Stimulated activated CD8-positive, alpha-beta memory T cell treated with anti-CD3 and anti-CD28 coated beads, Interleukin-7, amount 100 ng/mL, for 48 hours (primary cell): ENCODE data around the gene SDF4.

Experiments used
- DNase-seq, 2 donors: peaks; one replicate each; pipeline ENCODE4 v3.0.0-alpha.2; 2020; ENCODE audit warnings: low read depth in 1 of 2; ENCODE audit errors: extremely low read depth in 1 of 2

SDF4 gene

DNA sequence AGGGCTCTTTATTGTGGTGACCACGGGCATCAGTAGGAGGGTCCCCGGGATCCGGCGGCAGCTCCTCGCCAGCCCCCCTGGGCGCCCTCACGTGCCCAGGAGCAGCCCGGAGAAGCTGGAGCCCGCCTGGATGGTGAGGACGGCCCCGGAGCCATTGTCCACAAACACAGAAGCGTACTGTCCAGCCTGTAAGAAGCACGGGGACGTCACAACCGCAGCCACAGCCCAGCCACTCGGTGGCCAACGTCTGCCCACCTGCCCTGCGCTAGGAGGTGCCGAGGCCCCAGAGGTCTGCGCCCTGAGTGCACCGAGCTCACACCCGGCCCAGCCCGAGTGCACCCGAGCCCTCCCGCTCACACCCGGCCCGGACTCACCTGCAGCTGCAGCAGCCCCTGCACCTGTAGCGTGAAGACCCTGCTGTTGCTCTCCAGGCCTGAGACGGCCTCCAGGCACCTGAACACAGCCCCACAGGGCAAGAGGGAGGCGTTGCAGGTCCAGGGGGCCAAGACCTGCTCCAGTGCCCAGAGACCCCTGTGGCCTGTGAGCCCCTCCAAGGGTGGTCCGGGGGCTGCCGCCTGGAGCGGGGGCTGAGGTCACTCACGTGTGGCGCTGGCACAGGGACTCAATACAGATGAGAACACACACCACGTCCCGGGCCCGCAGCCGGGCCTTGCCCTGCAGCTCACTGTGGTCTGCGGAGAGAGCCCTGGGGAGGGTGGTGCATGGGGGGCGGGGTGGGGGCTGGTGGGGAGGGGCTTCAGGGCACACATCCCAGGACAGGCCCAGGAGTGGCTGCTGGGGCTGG lies 10.9 kb upstream of the SDF4 start:
- no peak for DNase-seq

- DNase-seq: no peak
Measured at GRCh38 chr1:1241588-1242219, 9.9 kb upstream of the SDF4 start.

- DNase-seq: no peak
Measured at GRCh38 chr1:1240822-1241587, 9.2 kb upstream of the SDF4 start.

DNA sequence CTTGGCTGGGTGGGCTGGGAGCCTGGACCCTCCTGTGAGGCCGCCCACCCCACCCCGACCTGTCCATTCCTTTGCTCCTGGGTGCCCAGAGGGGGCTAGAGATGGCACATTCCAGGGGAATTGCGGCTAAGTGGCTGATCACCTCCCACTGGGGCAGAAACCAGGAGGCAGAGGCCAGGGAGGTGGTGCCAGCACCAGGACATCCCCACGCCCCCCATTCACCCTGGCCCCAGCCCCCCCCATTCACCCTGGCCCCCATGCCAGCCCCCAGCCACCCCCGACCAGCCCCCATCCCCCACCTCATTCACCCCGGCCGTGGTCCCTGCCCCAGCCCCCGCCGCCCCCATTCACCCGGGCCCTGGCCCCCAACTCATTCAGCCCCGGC lies 8.5 kb upstream of the SDF4 start:
- DNase-seq: no peak

DNA sequence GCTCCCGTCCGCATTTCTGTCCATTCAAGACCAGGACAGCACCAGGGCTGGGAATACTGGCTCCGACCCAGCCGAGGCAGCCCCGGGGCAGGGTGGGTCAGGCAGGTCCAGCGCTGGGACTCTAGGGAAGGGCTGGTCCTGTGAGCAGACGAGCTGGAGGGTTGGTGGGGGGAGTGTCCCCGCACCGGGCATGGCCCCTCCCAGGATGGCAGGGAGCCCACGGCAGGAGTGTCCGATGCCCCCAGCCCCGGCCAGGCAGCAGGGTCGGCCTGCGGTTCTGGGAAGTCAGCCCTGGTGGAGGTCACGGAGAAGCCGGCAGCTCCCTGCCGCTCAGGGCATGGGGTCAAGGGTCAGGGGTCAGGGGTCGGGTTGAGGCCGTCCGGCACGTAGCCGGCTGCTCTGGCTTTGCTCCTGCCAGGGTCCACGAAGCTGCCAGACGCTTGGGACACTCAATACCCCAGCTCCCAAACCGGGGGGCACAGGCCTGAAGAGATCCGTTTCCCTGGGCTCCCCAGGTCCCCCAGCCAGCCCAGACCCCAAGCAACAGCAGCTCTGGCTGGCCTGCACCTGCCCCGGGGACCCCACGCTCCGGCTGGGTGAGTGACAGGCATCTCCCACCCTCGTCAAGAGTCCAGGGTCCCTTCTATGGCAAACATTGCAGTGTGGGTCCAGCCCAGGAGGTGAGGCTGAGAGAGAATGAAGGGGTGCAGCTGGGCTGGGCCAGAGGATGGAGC lies 8.0 kb upstream of the SDF4 start:
- DNase-seq: no peak

DNA sequence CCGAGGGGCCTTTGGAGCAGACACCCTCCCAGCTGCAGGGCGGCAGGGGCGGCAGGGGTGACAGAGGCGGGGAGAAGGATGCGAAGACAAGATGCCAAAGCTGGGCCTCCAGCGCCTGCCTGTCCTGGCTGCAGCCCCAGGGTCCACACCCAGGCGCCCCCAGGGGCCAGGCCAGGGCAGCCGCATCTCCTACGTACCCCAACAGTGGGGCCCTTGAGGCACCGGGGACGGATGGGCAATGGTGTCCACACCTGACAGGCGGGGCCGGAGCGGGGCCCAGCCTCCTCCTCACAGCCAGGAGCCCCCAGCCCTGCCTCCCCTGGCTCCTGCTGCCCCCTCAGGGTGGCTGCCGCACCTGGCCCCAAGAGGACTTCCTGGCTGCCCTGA lies 7.4 kb upstream of the SDF4 start:
- no peak for DNase-seq

DNA sequence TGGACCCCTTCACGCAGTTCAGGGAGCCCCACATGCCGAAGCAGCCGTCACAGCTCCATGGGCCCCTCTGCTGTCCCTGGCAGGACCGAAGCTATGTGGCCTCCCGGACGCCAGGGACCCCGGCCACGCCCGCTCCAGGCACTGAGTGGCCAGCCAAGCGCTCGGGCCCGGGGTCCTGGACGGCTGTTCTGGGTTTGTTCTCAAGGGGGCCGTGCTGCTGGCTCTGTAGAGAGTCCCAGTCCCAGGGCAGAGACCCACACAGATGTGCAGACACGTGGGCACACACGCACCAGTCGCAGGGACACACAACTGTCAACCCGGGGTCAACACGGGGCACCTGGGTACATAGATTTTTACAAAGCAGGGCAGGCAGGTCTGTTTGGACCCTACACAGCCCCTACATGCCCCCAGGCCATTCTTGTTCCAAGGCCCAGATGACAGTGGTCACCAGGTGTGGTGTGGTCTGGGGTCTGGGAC lies 6.9 kb upstream of the SDF4 start:
- DNase-seq: no peak

DNA sequence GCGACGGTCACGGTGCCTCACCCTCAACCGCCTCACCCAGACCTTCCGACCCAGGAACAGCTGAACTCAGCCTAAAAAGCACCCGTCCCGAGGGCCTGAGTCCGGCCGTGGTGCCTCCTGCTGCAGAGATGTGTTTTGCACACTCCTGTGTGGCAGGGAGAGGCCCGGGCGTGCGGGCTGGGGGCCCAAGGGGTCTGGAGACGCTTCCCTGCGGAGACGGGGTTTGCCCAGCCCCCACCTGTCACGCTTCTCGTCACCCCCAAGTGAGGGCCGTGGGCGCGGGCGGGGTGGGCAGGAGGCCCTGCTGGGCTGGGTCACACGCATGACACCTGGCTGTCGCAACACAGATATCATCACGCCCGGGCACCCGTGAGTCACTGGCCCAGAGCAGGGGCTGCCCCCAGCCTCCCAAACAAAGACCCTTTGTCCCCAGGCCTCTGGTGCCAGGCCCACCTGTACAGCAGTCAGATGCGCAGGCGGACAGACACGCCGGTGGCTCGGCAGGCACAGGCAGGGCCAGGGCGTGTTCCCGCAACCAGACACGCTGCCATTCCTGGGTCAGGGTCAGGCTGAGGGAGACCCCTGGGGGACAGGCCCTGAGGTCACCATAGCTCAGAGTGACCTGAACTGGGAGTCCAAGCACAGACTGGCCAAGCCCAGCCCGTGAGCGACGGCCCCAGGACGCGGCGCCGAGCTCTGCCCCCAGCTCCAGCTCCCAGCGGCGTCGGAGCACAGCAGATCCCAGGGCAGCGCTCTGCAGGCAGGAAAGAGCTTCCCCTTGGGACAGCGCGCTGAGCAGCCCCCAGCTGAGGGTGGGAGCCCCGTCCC lies 6.3 kb upstream of the SDF4 start:
- no peak for DNase-seq

DNA sequence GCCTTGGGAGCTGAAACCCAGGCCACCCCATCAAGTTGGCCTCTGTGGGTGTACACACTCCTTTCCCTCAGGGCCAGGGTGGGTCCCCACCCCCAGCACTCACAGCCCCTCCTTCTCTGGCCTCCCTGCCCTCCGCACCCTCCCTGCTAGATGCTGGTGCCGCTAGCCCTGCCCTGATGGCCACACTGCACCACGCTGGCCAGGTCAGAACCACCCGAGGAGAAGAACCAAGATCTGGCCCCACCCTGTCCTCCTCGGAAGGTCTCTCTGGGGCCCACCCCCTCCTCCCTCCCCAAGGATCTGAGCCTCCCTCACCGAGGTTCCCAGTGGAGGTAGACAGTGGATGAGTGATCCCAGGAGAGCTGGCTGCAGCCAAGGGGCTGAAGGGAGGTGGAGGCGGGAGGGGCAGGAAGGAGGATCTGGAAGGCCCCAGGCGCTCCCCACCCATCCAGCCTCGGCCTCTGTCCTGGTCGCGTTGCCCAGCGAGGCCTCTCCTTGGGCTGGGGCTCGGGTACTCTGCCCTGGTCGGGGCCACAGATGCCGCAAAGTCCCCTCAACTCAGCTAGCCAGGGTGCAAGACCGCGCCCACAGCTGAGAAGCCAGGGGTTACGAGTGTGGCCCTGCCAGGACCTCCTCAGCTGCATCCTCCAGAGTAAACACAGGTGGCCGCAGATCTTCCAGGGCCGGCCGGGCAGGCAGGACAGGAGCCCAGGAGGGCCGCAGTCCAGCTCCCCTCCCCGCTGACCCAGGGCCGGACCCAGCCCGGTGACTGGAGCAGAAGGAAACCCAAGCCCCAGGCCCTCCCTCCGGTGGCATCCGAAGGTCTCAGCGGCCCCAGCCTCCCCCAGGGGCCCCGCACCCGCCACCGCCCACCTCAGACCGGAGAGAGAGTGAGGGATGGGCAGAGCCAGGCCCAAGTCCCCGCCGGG lies 5.4 kb upstream of the SDF4 start:
- no peak for DNase-seq

GRCh38 chr1:1236176-1236763 lies 4.5 kb upstream of the SDF4 start:
- DNase-seq: no peak

GRCh38 chr1:1235016-1235744 lies 3.4 kb upstream of the SDF4 start:
- no peak for DNase-seq

DNA sequence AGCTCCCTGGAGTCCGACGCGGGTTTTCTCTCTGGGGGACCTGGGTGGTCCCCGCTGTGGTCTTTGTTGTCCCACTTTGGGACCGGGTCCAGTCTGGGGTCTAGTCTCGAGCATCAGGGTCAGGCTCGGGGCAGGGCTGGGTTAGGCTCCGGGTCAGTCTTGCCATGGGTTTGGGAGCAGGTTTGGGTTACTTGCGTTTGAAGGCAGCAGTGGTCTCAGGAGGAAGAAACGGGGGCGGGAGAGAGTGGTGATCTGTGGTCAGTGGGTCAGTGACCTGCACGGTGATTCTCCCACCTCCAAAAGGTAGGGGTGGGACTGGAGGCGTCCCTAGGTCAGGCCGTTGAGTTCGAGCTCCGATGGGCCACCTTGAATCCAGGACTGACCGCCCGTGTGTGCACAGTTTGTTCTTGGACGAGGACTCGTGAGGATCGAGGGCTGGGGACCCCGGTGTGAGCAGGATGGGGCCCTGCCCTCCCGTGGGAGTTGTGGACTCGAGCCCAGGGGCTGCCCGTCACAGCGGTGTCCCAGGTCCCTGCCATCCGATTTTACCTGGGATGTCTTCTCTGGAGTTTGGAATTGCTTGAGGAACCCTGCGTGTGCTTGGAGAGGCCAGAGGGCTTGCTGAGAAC lies 2.5 kb upstream of the SDF4 start:
- DNase-seq: no peak

DNA sequence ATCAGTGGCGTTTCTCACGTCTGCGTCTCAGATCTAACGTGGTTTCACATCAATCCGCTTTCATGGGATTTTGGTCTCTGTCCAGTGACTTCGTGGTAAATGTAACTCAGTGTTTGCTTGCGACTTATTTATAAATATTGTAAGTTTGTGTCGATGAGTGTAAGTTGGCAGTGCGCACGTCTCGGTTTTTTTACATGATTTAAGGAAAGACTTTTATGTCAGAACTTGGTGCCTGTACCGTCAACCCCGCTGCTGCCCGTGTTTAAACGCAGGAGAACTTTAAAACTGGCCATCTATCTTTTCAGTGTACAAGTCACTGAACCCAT lies 1.7 kb upstream of the SDF4 start:
- no peak for DNase-seq

DNA sequence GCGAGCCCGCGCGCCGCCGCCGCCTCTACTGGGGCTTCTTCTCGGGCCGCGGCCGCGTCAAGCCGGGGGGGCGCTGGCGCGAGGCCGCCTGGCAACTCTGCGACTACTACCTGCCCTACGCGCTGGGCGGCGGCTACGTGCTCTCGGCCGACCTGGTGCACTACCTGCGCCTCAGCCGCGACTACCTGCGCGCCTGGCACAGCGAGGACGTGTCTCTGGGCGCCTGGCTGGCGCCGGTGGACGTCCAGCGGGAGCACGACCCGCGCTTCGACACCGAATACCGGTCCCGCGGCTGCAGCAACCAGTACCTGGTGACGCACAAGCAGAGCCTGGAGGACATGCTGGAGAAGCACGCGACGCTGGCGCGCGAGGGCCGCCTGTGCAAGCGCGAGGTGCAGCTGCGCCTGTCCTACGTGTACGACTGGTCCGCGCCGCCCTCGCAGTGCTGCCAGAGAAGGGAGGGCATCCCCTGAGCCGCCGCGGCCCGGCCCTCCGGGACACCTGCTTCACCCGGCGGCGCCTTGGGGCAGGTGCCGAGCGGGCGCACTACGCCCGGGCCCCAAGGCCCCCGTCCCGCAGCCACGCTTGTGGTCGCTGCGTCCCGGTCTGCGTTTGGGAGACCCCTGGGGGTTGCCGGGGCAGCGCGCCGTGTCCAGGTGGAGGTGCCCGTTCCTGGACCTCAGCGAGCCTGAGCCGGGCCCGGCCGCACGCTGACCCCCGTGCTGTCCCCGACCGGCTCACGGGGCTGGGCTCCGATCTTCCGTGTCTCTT lies 1.2 kb upstream of the SDF4 start:
- DNase-seq: no peak

DNA sequence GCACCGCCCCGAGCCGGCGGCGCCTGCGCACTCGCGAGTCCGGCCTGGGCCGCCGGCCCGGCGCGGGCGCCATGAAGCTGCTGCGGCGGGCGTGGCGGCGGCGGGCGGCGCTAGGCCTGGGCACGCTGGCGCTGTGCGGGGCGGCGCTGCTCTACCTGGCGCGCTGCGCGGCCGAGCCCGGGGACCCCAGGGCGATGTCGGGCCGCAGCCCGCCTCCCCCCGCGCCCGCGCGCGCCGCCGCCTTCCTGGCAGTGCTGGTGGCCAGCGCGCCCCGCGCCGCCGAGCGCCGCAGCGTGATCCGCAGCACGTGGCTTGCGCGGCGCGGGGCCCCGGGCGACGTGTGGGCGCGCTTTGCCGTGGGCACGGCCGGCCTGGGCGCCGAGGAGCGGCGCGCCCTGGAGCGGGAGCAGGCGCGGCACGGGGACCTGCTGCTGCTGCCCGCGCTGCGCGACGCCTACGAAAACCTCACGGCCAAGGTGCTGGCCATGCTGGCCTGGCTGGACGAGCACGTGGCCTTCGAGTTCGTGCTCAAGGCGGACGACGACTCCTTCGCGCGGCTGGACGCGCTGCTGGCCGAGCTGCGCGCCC lies 501 bp upstream of the SDF4 start, which contains the start of gene B3GALT6:
TSS of gene B3GALT6 (plus strand) at position 30 of the 588 bp plus-strand sequence. CDS start at position 72, 42 bp downstream.
- no peak for DNase-seq

GRCh38 chr1:1230656-1231399 lies 973 bp downstream of the SDF4 start:
- no peak for DNase-seq
